Activated naive CD8-positive, alpha-beta T cell (primary cell): ENCODE results near the gene PCSK5.

ENCODE experiments used
- H3K27ac Mint-ChIP-seq: one replicate; pipeline ENCODE4 v1.8.0; 2021; ENCODE audit warnings: mixed read lengths
- H3K27me3 Mint-ChIP-seq: one replicate; pipeline ENCODE4 v1.8.0; 2021; ENCODE audit warnings: mixed read lengths
- H3K36me3 Mint-ChIP-seq: one replicate; pipeline ENCODE4 v1.8.0; 2021; ENCODE audit warnings: mixed read lengths
- H3K4me1 Mint-ChIP-seq: one replicate; pipeline ENCODE4 v1.8.0; 2021; ENCODE audit warnings: low read depth, mixed read lengths
- H3K4me3 Mint-ChIP-seq: one replicate; pipeline ENCODE4 v1.8.0; 2021; ENCODE audit warnings: mild to moderate bottlenecking, mixed read lengths
- H3K9me3 Mint-ChIP-seq: one replicate; pipeline ENCODE4 v1.8.0; 2021; ENCODE audit warnings: low read depth, mixed read lengths

PCSK5 gene

GRCh38 chr9:75985515-75985914 is 95.0 kb downstream of the PCSK5 start:
- peaks cover 21% of the 10 kb centered on the region for H3K4me1 Mint-ChIP-seq
- no peaks in the 10 kb centered on the region for H3K9me3 Mint-ChIP-seq
- peaks cover 17% of the 10 kb centered on the region for H3K36me3 Mint-ChIP-seq
- no peak overlapping the region for H3K4me3 Mint-ChIP-seq
- no peak overlapping the region for H3K27ac Mint-ChIP-seq
- no peaks in the 10 kb centered on the region for H3K27me3 Mint-ChIP-seq

DNA sequence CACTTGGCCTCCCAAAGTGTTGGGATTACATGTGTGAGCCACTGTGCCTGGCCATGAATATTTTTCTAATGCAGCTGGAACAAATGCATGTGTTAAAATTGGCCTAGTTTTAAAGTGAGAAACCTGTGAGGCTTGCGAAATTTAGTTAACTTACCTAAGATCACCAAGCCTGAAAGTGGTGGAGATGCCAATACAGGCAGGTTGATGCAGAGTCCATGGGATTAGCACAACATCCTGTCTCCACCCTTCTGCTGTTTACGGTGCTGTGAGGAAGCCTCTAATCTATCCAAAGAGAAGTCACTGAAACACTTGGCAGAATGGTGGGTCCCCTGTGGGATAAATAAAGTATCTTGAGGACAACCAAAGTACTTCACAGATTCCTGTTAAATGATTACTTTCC is 98.2 kb downstream of the PCSK5 start:
- Mint-ChIP-seq H3K4me3 (no peak overlapping the region), H3K36me3 (peaks cover 28% of the 10 kb centered on the region), H3K9me3 (peaks cover 4% of the 10 kb centered on the region), H3K27ac (no peak overlapping the region), H3K4me1 (peaks cover 28% of the 10 kb centered on the region), H3K27me3 (no peaks in the 10 kb centered on the region)

DNA sequence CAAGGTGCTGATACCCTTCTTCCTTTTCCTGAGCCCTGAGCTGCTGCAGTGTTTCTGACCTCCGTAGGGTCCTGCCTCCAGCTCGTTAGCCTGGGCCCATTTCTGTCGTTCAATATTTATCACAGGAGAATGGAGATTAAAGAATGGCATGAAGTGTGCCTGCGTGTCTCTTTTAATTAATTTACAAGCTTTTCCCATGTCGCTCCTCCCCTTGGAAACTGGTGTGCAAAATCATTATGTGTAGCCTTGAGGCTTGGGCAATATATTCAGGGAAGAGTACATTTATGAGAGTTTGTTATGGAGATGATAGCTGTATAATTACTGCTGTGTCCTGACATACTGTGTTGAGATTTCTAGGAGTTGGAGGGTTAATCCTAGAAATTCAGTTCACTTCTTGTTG is 99.7 kb downstream of the PCSK5 start:
- H3K27ac Mint-ChIP-seq = no peak overlapping the region

DNA sequence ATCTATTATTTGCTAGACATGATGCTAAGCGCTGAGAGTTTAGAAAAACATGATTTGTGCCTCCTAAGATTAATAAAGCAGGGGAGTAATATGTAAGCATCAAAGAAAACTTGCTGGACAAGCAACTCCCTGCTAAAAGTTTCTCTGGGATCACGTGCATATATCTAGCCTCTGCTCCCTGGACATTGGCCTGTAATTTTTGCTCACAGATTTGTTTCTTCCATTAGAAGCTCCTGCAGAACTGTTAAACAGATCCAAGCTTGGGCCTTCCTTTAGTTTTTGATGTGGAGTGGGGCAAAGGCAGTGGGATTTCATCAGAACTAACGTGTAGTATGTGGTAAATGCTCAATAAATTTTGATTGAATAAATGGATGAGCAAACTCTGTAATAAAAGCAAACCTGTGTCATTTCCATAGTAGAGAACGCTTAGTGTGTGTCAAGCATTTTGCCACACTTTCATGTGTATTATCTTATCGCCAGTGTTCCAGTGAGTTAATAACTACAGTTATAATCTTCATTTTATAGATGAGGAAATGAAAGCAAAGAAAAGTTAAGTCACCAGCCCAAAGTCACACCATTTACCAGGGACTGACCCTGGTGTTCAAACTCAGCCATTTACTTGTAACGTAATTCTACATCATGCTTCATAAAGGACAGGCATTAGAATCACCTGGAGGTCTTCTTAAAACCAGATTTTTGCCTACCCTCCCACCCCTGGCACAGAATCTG is 100.3 kb downstream of the PCSK5 start:
- Mint-ChIP-seq H3K36me3 (peaks cover 31% of the 10 kb centered on the region), H3K27ac (no peak overlapping the region)

More for the DNA sequence above, 99.7 kb downstream of the PCSK5 start:
- Mint-ChIP-seq H3K36me3 (peaks cover 31% of the 10 kb centered on the region), H3K9me3 (peaks cover 4% of the 10 kb centered on the region), H3K27me3 (no peaks in the 10 kb centered on the region), H3K4me3 (no peak overlapping the region), H3K4me1 (peaks cover 36% of the 10 kb centered on the region)

GRCh38 chr9:75992482-75993206 is 102.2 kb downstream of the PCSK5 start:
- Mint-ChIP-seq H3K27ac (no peak overlapping the region), H3K4me3 (no peak overlapping the region), H3K9me3 (peaks cover 4% of the 10 kb centered on the region), H3K27me3 (no peaks in the 10 kb centered on the region), H3K4me1 (peaks cover 51% of the 10 kb centered on the region), H3K36me3 (peaks cover 18% of the 10 kb centered on the region)

More for the DNA sequence above, 100.3 kb downstream of the PCSK5 start:
- Mint-ChIP-seq H3K9me3 (peaks cover 4% of the 10 kb centered on the region), H3K4me1 (peaks cover 41% of the 10 kb centered on the region), H3K27me3 (no peaks in the 10 kb centered on the region), H3K4me3 (no peak overlapping the region)

DNA sequence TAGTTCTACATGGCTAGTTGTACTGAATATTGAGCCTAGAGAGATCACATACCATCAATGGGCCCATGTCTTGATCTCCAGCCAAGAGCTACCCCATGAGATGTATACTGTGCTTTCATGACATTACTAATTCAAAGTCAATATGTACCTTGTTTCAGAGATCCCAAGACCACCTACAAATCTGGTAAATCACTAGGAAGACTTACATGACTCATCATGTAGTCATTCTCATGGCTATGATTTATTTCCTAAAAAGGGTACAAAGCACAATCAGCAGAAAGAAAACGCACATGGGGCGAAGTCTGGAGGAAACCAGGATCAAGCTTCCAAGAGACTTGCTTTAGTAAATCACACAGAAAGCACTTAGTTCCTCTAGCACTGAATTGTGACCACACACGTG is 103.0 kb downstream of the PCSK5 start:
- no peaks in the 10 kb centered on the region for H3K27me3 Mint-ChIP-seq
- H3K27ac Mint-ChIP-seq = no peak overlapping the region
- peaks cover 52% of the 10 kb centered on the region for H3K4me1 Mint-ChIP-seq
- no peak overlapping the region for H3K4me3 Mint-ChIP-seq
- H3K36me3 Mint-ChIP-seq = peaks cover 18% of the 10 kb centered on the region
- peaks cover 4% of the 10 kb centered on the region for H3K9me3 Mint-ChIP-seq

DNA sequence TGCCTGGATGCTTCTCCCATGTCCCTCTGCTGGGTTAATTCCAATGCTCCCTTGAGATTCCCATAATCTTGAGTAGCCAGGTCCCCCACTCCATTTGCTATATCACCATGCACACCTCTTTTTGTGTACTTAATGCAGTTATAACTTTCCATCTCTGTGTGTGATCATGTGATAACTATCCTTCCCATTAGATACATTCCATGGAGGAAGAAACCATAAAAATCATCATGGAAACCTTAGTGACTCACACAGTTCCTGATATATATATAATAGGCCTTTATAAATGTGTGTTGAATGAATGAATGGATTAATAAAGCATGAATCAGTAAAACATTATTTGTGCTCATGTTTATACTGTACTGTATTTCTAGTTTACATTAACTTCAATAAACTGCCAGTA is 104.6 kb downstream of the PCSK5 start:
- H3K27me3 Mint-ChIP-seq = no peaks in the 10 kb centered on the region
- H3K27ac Mint-ChIP-seq = no peak overlapping the region
- no peak overlapping the region for H3K4me3 Mint-ChIP-seq

DNA sequence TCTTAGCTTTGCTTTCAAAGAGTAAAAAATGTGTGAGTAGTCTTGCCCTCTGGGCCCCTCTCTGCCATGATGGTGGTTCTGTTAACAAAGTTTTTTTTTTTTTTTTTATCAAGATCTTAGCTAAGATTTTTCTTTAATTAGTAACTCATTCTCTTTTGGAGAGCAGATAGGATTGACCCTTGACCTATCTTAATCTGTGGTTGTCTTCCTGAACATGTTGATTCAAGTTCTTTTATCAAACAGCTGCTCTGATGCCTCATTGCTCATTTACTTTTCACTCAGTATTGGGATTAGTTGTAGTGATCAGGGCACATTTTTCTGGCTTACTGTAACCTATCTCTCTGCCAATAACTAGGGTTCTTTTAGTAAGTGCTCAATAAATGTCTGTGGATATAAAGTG is 106.3 kb downstream of the PCSK5 start:
- Mint-ChIP-seq H3K36me3 (peaks cover 16% of the 10 kb centered on the region), H3K9me3 (peaks cover 4% of the 10 kb centered on the region), H3K4me1 (peaks cover 59% of the 10 kb centered on the region), H3K4me3 (no peak overlapping the region), H3K27ac (peak overlapping the region; percentile 2), H3K27me3 (no peaks in the 10 kb centered on the region)

More for the DNA sequence above, 104.6 kb downstream of the PCSK5 start:
- peaks cover 4% of the 10 kb centered on the region for H3K9me3 Mint-ChIP-seq
- peaks cover 49% of the 10 kb centered on the region for H3K4me1 Mint-ChIP-seq
- H3K36me3 Mint-ChIP-seq = peaks cover 15% of the 10 kb centered on the region

- H3K4me3 Mint-ChIP-seq = no peak overlapping the region
- no peaks in the 10 kb centered on the region for H3K27me3 Mint-ChIP-seq
- H3K9me3 Mint-ChIP-seq = peaks cover 4% of the 10 kb centered on the region
- H3K36me3 Mint-ChIP-seq = peaks cover 16% of the 10 kb centered on the region
- peaks cover 58% of the 10 kb centered on the region for H3K4me1 Mint-ChIP-seq
- no peak overlapping the region for H3K27ac Mint-ChIP-seq
Measured at GRCh38 chr9:75997206-75997605, 106.7 kb downstream of the PCSK5 start.

GRCh38 chr9:75998096-75998780 is 107.8 kb downstream of the PCSK5 start:
- no peaks in the 10 kb centered on the region for H3K9me3 Mint-ChIP-seq
- peaks cover 56% of the 10 kb centered on the region for H3K4me1 Mint-ChIP-seq
- no peaks in the 10 kb centered on the region for H3K27me3 Mint-ChIP-seq

GRCh38 chr9:76001459-76001858 is 111.0 kb downstream of the PCSK5 start:
- no peak overlapping the region for H3K27ac Mint-ChIP-seq
- peaks cover 59% of the 10 kb centered on the region for H3K4me1 Mint-ChIP-seq
- no peaks in the 10 kb centered on the region for H3K27me3 Mint-ChIP-seq
- H3K9me3 Mint-ChIP-seq = no peaks in the 10 kb centered on the region
- H3K36me3 Mint-ChIP-seq = peaks cover 4% of the 10 kb centered on the region
- H3K4me3 Mint-ChIP-seq = no peak overlapping the region

More at GRCh38 chr9:75998096-75998780, 107.8 kb downstream of the PCSK5 start:
- H3K36me3 Mint-ChIP-seq = peaks cover 12% of the 10 kb centered on the region
- no peak overlapping the region for H3K4me3 Mint-ChIP-seq
- no peak overlapping the region for H3K27ac Mint-ChIP-seq

DNA sequence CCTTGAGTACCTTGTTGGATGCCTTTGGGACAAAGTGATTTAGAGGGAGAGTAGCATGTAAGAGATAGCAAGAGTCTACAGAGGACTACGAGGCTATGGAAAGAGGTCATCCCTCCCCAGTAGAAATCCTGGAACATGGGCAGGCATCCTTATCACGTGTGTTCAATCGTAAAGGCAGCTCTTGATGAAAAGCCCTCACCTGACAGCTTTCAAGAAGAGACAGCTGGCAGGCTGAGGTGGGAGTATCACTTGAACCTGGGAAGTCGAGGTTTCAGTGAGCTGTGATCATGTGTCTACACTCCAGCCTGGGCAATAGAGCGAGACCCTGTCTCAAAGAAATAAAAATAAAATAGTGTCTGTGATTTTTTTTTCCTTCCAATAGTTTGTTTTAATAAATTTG is 112.6 kb downstream of the PCSK5 start:
- H3K27me3 Mint-ChIP-seq = no peaks in the 10 kb centered on the region
- no peaks in the 10 kb centered on the region for H3K9me3 Mint-ChIP-seq
- H3K27ac Mint-ChIP-seq = peak overlapping the region; percentile 25
- H3K4me1 Mint-ChIP-seq = peaks cover 58% of the 10 kb centered on the region
- H3K4me3 Mint-ChIP-seq = no peak overlapping the region
- H3K36me3 Mint-ChIP-seq = peaks cover 4% of the 10 kb centered on the region

DNA sequence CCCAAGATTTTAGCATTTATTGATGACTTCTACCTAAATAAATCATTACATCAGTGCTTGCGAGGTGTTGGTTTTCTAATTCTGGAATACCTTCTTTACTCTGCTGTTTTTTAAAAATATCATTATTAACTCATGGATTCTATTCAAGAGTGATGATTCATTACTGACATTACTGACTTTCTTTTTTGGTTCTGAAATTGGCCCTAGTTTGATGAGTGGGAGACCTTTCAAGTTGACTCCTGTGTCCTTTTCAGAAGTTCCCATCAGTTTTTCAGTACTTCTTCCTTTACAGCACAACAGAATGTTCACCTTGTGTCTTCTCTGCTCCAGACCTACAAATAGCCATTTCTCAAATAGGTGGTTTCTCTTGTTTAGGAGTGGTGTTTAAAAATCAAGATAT is 114.1 kb downstream of the PCSK5 start:
- H3K4me1 Mint-ChIP-seq = peaks cover 65% of the 10 kb centered on the region
- no peaks in the 10 kb centered on the region for H3K27me3 Mint-ChIP-seq
- H3K27ac Mint-ChIP-seq = peak overlapping the region; percentile 25
- peak overlapping the region; percentile 43 for H3K4me3 Mint-ChIP-seq
- no peaks in the 10 kb centered on the region for H3K9me3 Mint-ChIP-seq
- peaks cover 4% of the 10 kb centered on the region for H3K36me3 Mint-ChIP-seq

DNA sequence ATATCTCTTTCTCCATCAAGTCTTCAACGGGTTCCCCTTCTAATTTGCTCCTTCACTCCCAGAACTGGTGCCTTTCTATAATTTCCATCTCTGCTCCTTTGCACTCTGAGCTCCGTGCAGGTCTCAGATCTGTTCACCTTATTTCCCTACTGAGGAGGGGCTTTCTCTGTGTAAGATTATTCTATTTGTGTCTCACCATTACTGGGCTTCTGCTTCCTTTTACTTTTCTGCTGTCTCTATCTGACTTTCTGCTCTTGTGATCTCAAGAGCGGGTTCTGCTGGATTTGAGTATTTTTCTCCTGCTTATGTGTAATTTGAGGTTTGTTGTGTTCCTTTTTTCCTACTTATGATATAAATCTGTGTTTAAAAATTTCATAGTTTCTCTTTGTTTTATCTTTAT is 117.5 kb downstream of the PCSK5 start:
- H3K27ac Mint-ChIP-seq = peak overlapping the region; percentile 70
- no peaks in the 10 kb centered on the region for H3K27me3 Mint-ChIP-seq
- peaks cover 2% of the 10 kb centered on the region for H3K36me3 Mint-ChIP-seq
- H3K4me3 Mint-ChIP-seq = peak overlapping the region; percentile 46
- H3K9me3 Mint-ChIP-seq = no peaks in the 10 kb centered on the region
- peaks cover 62% of the 10 kb centered on the region for H3K4me1 Mint-ChIP-seq

- H3K27me3 Mint-ChIP-seq = no peaks in the 10 kb centered on the region
- peaks cover 5% of the 10 kb centered on the region for H3K36me3 Mint-ChIP-seq
- H3K9me3 Mint-ChIP-seq = no peaks in the 10 kb centered on the region
- peaks cover 54% of the 10 kb centered on the region for H3K4me1 Mint-ChIP-seq
- no peak overlapping the region for H3K27ac Mint-ChIP-seq
- H3K4me3 Mint-ChIP-seq = no peak overlapping the region
Measured at GRCh38 chr9:76013809-76014208, 123.3 kb downstream of the PCSK5 start.
